Measurements from ENCODE around the gene NUP210L.

DNA sequence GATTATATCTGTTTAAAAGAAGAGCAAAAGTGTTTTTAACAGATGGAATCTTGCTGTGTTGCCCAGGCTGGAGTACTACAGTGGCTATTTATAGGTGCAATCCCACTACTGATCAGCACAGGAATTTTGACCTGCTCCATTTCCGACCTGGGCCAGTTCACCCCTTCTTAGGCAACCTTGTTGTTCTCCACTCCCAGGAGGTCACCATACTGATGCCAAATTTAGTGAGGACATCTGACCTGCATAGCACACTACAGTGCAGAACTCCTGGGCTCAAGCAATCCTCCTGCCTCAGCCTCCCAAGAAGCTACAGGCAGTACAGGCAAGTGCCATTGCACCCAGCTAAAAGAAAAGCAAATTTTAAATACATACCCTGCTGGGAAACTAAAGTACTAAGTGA, 11.3 kb upstream of the NUP210L start:
- TF ChIP-seq, protein P1, sequence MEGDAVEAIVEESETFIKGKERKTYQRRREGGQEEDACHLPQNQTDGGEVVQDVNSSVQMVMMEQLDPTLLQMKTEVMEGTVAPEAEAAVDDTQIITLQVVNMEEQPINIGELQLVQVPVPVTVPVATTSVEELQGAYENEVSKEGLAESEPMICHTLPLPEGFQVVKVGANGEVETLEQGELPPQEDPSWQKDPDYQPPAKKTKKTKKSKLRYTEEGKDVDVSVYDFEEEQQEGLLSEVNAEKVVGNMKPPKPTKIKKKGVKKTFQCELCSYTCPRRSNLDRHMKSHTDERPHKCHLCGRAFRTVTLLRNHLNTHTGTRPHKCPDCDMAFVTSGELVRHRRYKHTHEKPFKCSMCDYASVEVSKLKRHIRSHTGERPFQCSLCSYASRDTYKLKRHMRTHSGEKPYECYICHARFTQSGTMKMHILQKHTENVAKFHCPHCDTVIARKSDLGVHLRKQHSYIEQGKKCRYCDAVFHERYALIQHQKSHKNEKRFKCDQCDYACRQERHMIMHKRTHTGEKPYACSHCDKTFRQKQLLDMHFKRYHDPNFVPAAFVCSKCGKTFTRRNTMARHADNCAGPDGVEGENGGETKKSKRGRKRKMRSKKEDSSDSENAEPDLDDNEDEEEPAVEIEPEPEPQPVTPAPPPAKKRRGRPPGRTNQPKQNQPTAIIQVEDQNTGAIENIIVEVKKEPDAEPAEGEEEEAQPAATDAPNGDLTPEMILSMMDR (IDR thresholded peaks at IDR 0.05) = no peak
- no peak for TF ChIP-seq POLR2A (IDR thresholded peaks at IDR 0.05)
